ENCODE results near the gene PDLIM1.

DNA sequence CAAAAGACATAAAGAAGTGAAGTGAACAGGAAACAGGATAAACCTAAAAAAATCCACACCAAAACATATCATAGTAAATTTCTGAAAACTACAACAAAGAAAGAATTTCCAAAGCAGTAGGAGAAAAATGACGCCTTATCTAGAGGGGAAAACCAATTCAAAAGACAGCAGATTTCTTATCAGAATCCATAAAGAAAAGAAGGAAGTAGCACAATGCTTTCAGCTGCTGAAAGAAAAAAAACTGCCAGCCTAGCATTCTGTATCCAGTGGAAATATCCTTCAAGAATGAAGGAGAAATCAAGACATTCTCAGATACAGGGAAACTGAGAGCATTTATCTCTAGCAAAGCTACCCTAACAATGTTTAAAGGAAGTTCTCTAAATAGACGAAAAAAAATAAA, 37.8 kb downstream of the PDLIM1 start:
- no peak for TF ChIP-seq POLR2AphosphoS5 (IDR thresholded peaks at IDR 0.05)
- TF ChIP-seq, protein P1, sequence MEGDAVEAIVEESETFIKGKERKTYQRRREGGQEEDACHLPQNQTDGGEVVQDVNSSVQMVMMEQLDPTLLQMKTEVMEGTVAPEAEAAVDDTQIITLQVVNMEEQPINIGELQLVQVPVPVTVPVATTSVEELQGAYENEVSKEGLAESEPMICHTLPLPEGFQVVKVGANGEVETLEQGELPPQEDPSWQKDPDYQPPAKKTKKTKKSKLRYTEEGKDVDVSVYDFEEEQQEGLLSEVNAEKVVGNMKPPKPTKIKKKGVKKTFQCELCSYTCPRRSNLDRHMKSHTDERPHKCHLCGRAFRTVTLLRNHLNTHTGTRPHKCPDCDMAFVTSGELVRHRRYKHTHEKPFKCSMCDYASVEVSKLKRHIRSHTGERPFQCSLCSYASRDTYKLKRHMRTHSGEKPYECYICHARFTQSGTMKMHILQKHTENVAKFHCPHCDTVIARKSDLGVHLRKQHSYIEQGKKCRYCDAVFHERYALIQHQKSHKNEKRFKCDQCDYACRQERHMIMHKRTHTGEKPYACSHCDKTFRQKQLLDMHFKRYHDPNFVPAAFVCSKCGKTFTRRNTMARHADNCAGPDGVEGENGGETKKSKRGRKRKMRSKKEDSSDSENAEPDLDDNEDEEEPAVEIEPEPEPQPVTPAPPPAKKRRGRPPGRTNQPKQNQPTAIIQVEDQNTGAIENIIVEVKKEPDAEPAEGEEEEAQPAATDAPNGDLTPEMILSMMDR (IDR thresholded peaks at IDR 0.05) = no peak
- no peak for TF ChIP-seq POLR2A (IDR thresholded peaks at IDR 0.05)
